ENCODE results near the gene SLC39A9.

DNA sequence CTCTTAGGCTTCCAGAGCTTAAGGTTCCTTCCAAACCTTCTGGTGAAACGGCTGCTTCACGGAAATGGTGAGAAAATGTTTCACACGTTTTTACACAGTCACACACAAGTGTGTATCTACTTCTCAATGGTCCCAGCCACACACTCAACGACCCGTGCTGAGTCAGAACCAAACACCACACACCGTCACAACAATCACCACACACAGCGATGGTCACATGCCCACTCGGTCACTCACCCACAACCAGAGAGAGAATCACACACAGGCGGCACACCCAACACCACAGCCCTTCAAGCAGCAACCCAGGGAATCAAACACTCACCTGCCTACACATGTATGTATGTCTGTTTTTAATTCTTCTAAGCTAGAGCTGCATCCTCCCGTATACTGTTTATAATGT is 73.4 kb downstream of the SLC39A9 start:
- TF ChIP-seq POLR2A (IDR thresholded peaks at IDR 0.05): no peak
- TF ChIP-seq, protein P1, sequence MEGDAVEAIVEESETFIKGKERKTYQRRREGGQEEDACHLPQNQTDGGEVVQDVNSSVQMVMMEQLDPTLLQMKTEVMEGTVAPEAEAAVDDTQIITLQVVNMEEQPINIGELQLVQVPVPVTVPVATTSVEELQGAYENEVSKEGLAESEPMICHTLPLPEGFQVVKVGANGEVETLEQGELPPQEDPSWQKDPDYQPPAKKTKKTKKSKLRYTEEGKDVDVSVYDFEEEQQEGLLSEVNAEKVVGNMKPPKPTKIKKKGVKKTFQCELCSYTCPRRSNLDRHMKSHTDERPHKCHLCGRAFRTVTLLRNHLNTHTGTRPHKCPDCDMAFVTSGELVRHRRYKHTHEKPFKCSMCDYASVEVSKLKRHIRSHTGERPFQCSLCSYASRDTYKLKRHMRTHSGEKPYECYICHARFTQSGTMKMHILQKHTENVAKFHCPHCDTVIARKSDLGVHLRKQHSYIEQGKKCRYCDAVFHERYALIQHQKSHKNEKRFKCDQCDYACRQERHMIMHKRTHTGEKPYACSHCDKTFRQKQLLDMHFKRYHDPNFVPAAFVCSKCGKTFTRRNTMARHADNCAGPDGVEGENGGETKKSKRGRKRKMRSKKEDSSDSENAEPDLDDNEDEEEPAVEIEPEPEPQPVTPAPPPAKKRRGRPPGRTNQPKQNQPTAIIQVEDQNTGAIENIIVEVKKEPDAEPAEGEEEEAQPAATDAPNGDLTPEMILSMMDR (IDR thresholded peaks at IDR 0.05): no peak
